A673 (cell line): ENCODE results near the gene IMPACT.

Experiments
- CTCF ChIP-seq: fragments of 300-800, 200-600 bp; sonication (generic); conservative IDR thresholded peaks from 2 replicates; pipeline ENCODE4 v1.5.1; 2017; ENCODE audit warnings: low read depth, mild to moderate bottlenecking, antibody characterized with exemption, low read length, moderate library complexity, mixed read lengths
- EZH2 ChIP-seq: fragments of 200-600 bp; sonication (generic); IDR thresholded peaks from 2 replicates; pipeline ENCODE4 v1.6.1; 2017; ENCODE audit warnings: borderline replicate concordance, low read depth, mild to moderate bottlenecking, mixed read lengths, antibody characterized with exemption, low read length; ENCODE audit not compliant: poor library complexity, severe bottlenecking

GRCh38 chr18:24417480-24417879 is 9.0 kb upstream of the IMPACT start:
- no peak for TF ChIP-seq CTCF
- no peak for TF ChIP-seq EZH2
